ENCODE data around the gene AMPD2. TPM values are rescaled to one million over a fixed set of nuclear protein-coding genes. Genes with fewer than 3 reads are reported as not detected.

The AMPD2 gene
- total RNA-seq, 2 donors from 2014 or later, result 40.1 to 72.3 TPM

DNA sequence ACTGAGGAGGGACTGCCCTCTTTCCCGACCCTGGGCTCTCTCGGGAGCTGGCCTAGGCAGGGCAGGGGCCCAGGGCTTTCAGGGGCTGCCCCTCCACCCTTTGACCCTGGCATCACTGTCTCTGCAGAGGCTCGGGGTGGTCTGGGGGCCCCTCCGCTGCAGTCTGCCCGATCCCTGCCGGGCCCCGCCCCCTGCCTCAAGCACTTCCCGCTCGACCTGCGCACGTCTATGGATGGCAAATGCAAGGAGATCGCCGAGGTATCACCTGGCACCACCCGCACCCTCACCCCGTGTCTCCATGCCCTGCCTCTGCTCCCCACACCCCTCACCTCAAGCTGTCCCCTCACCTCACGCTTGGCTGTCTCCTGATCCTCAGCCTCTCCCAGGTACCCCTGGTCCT, 5.5 kb downstream of the AMPD2 start:
- H3K27me3 ChIP-seq (replicated peaks; ENCODE audit: insufficient read depth), result no peaks in the 10 kb centered on the region
- H3K36me3 ChIP-seq, result no peaks in the 10 kb centered on the region
- H3K4me1 ChIP-seq (replicated peaks), result peaks cover 8% of the 10 kb centered on the region
- TF ChIP-seq POLR2A (IDR thresholded peaks at IDR 0.05), result no peak
- no peak overlapping the region for H3K4me3 ChIP-seq
- intact Hi-C loops (cut with DNase I), result no loop called here
- no peak for DNase-seq (ENCODE audit: low spot score)
- 68% methylated on average over 16 of the region's 16 CpGs for WGBS
- no peaks in the 10 kb centered on the region for H3K9me3 ChIP-seq
- H3K27ac ChIP-seq, result peak overlapping the region in 1 of 2 donors; percentile 18

DNA sequence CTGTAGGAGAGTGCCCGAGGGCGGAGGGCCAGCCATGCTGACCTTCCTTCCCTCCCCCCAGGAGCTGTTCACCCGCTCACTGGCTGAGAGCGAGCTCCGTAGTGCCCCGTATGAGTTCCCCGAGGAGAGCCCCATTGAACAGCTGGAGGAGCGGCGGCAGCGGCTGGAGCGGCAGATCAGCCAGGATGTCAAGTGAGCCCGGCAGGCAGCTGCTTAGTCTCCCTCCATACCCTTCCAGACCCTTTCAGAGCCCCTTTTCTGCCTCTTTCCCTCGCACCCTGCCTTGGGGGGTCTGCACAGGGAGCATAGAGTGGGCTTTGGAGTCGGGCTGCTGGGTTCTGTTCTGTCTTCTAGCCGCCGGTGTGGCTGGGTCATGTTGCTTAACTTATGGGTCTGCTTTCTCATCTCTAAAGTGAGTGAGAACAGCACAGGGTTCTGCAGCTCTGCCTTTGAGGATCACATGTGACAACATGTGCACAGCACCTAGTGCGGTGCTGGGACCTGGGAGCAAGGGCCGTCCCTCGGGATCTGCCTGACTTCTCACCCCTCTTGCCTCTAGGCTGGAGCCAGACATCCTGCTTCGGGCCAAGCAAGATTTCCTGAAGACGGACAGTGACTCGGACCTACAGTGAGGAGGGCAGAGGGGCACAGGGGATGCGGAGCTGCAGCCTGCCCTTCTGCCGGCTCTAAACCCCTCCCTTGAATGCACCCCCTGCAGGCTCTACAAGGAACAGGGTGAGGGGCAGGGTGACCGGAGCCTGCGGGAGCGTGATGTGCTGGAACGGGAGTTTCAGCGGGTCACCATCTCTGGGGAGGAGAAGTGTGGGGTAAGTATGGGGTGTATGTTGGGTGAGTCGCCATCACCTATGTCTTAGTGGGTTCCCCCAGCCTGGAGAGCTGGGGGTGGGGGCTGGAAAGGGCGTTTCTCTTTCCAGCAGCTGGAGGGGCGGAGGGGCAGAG, 6.2 kb downstream of the AMPD2 start:
- DNase-seq (ENCODE audit: low spot score), result no peak
- Histone ChIP-seq H3K27me3 (replicated peaks; ENCODE audit: insufficient read depth) (no peaks in the 10 kb centered on the region), H3K36me3 (no peaks in the 10 kb centered on the region), H3K4me1 (replicated peaks) (peaks cover 8% of the 10 kb centered on the region), H3K27ac (peak overlapping the region in 1 of 2 donors; percentile 18), H3K9me3 (no peaks in the 10 kb centered on the region), H3K4me3 (no peak overlapping the region)
- no peak for TF ChIP-seq POLR2AphosphoS5 (IDR thresholded peaks at IDR 0.05)
- TF ChIP-seq POLR2A (IDR thresholded peaks at IDR 0.05), result no peak
- TF ChIP-seq, protein P1, sequence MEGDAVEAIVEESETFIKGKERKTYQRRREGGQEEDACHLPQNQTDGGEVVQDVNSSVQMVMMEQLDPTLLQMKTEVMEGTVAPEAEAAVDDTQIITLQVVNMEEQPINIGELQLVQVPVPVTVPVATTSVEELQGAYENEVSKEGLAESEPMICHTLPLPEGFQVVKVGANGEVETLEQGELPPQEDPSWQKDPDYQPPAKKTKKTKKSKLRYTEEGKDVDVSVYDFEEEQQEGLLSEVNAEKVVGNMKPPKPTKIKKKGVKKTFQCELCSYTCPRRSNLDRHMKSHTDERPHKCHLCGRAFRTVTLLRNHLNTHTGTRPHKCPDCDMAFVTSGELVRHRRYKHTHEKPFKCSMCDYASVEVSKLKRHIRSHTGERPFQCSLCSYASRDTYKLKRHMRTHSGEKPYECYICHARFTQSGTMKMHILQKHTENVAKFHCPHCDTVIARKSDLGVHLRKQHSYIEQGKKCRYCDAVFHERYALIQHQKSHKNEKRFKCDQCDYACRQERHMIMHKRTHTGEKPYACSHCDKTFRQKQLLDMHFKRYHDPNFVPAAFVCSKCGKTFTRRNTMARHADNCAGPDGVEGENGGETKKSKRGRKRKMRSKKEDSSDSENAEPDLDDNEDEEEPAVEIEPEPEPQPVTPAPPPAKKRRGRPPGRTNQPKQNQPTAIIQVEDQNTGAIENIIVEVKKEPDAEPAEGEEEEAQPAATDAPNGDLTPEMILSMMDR (IDR thresholded peaks at IDR 0.05), result no peak
- 75% methylated on average over 32 of the region's 32 CpGs for WGBS
- intact Hi-C loops (cut with DNase I), result no loop called here

- DNase-seq (ENCODE audit: low spot score), result no peak
- Histone ChIP-seq H3K36me3 (no peaks in the 10 kb centered on the region), H3K4me3 (no peak overlapping the region), H3K27ac (no peak overlapping the region), H3K4me1 (replicated peaks) (no peaks in the 10 kb centered on the region), H3K27me3 (replicated peaks; ENCODE audit: insufficient read depth) (no peaks in the 10 kb centered on the region), H3K9me3 (no peaks in the 10 kb centered on the region)
- 94% methylated on average over 21 of the region's 21 CpGs for WGBS
- no peak for TF ChIP-seq POLR2A (IDR thresholded peaks at IDR 0.05)
- TF ChIP-seq, protein P1 (IDR thresholded peaks at IDR 0.05), result no peak
- TF ChIP-seq POLR2AphosphoS5 (IDR thresholded peaks at IDR 0.05), result no peak
- intact Hi-C loops (cut with DNase I), result no loop called here
Observed at GRCh38 chr1:109626682-109627408, 7.2 kb downstream of the AMPD2 start.

DNA sequence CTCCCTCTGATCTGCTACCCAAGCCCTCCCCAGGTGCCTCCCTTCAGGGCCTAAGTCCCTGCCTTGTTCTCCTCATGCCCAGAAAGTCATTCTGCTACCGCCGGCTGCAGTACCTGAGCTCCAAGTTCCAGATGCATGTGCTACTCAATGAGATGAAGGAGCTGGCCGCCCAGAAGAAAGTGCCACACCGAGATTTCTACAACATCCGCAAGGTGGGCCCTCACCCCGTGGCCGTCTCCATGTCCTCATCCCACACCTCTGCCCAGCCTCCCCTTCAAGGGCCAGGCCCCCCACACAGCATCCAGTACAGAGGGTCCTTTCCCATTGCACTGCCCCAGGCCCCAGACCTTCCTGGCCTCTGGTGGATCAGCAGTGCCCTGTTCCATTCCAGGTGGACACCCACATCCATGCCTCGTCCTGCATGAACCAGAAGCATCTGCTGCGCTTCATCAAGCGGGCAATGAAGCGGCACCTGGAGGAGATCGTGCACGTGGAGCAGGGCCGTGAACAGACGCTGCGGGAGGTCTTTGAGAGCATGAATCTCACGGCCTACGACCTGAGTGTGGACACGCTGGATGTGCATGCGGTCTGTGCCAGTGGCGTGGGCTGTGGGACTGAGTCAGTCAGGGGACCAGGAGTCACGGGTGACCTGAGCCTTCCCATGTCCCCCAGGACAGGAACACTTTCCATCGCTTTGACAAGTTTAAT, 8.2 kb downstream of the AMPD2 start:
- no peaks in the 10 kb centered on the region for H3K27me3 ChIP-seq (replicated peaks; ENCODE audit: insufficient read depth)
- peaks cover 10% of the 10 kb centered on the region for H3K4me1 ChIP-seq (replicated peaks)
- intact Hi-C loops (cut with DNase I), result no loop called here
- H3K36me3 ChIP-seq, result no peaks in the 10 kb centered on the region
- 87% methylated on average over 23 of the region's 23 CpGs for WGBS
- H3K9me3 ChIP-seq, result no peaks in the 10 kb centered on the region
- no peak overlapping the region for H3K4me3 ChIP-seq
- DNase-seq (ENCODE audit: low spot score), result no peak
- no peak for TF ChIP-seq POLR2AphosphoS5 (IDR thresholded peaks at IDR 0.05)
- H3K27ac ChIP-seq, result no peak overlapping the region

GRCh38 chr1:109628540-109629321, 9.1 kb downstream of the AMPD2 start:
- Histone ChIP-seq H3K4me1 (replicated peaks) (peaks cover 14% of the 10 kb centered on the region), H3K4me3 (no peak overlapping the region), H3K27ac (no peak overlapping the region), H3K36me3 (no peaks in the 10 kb centered on the region), H3K9me3 (no peaks in the 10 kb centered on the region), H3K27me3 (replicated peaks; ENCODE audit: insufficient read depth) (no peaks in the 10 kb centered on the region)
- intact Hi-C loops (cut with DNase I), result no loop called here
- TF ChIP-seq POLR2AphosphoS5 (IDR thresholded peaks at IDR 0.05), result no peak
- TF ChIP-seq, protein P1 (IDR thresholded peaks at IDR 0.05), result no peak
- no peak for TF ChIP-seq POLR2A (IDR thresholded peaks at IDR 0.05)
- 78% methylated on average over 18 of the region's 23 CpGs for WGBS
- peak; percentile 6 for DNase-seq (ENCODE audit: low spot score)

Measured in prostate gland (tissue), 2 donors.